ENCODE data around the gene CELF4.

The CELF4 gene

GRCh38 chr18:37545461-37546271, 19.9 kb downstream of the CELF4 start:
- no peak for DNase-seq

- no peak for DNase-seq
These were observed 20.9 kb downstream of the CELF4 start for GRCh38 chr18:37544713-37545112.

GRCh38 chr18:37544217-37544616, 21.4 kb downstream of the CELF4 start:
- DNase-seq: no peak

GRCh38 chr18:37543321-37543720, 22.3 kb downstream of the CELF4 start:
- DNase-seq: no peak

- DNase-seq: no peak
These were observed 24.1 kb downstream of the CELF4 start for GRCh38 chr18:37541517-37541916.

GRCh38 chr18:37540424-37541138, 25.0 kb downstream of the CELF4 start:
- DNase-seq: no peak

- no peak for DNase-seq
These were observed 26.4 kb downstream of the CELF4 start for GRCh38 chr18:37539236-37539635.

GRCh38 chr18:37538526-37539205, 26.9 kb downstream of the CELF4 start:
- no peak for DNase-seq

- DNase-seq: peak; percentile 38
These were observed 27.6 kb downstream of the CELF4 start for GRCh38 chr18:37537868-37538525.

- DNase-seq: no peak
These were observed 28.9 kb downstream of the CELF4 start for GRCh38 chr18:37536656-37537055.

- DNase-seq: no peak
These were observed 29.6 kb downstream of the CELF4 start for GRCh38 chr18:37535968-37536367.

- DNase-seq: no peak
These were observed 31.0 kb downstream of the CELF4 start for GRCh38 chr18:37534627-37535026.

- DNase-seq: no peak
These were observed 31.7 kb downstream of the CELF4 start for GRCh38 chr18:37533647-37534584.

GRCh38 chr18:37532917-37533316, 32.7 kb downstream of the CELF4 start:
- no peak for DNase-seq

GRCh38 chr18:37529863-37530262, 35.7 kb downstream of the CELF4 start:
- DNase-seq: no peak

- no peak for DNase-seq
These were observed 36.3 kb downstream of the CELF4 start for GRCh38 chr18:37529296-37529695.

- DNase-seq: no peak
These were observed 38.2 kb downstream of the CELF4 start for GRCh38 chr18:37527395-37527794.

GRCh38 chr18:37525262-37525585, 40.4 kb downstream of the CELF4 start:
- DNase-seq: no peak

GRCh38 chr18:37524498-37525261, 40.9 kb downstream of the CELF4 start:
- no peak for DNase-seq

GRCh38 chr18:37524139-37524497, 41.5 kb downstream of the CELF4 start:
- DNase-seq: no peak
